Fibroblast of upper back skin (primary cell): ENCODE measurements around the gene TM4SF18.
"Not testable (repeated sequence)": the region's sequence is repeated elsewhere in the genome, so short reads cannot be mapped to it uniquely, and the experiment has no call there.

Experiments used
- DNase-seq: peaks from one replicate; pipeline ENCODE4 v3.0.0-alpha.2; 2013

The TM4SF18 gene

GRCh38 chr3:149368201-149368673 is 34.8 kb upstream of the TM4SF18 start:
- DNase-seq: no peak

GRCh38 chr3:149366941-149367840 is 33.8 kb upstream of the TM4SF18 start:
- peak; percentile 46 for DNase-seq

GRCh38 chr3:149366031-149366430 is 32.6 kb upstream of the TM4SF18 start:
- no peak for DNase-seq

- no peak for DNase-seq
Observed at GRCh38 chr3:149364624-149365023, 31.2 kb upstream of the TM4SF18 start.

GRCh38 chr3:149363053-149363452 is 29.6 kb upstream of the TM4SF18 start:
- DNase-seq: peak; percentile 45

GRCh38 chr3:149362366-149362765 is 28.9 kb upstream of the TM4SF18 start:
- DNase-seq: no peak

- no peak for DNase-seq
Observed at GRCh38 chr3:149356630-149357029, 23.2 kb upstream of the TM4SF18 start.

GRCh38 chr3:149356044-149356592 is 22.7 kb upstream of the TM4SF18 start:
- no peak for DNase-seq

- DNase-seq: no peak
Observed at GRCh38 chr3:149353581-149354184, 20.2 kb upstream of the TM4SF18 start.

GRCh38 chr3:149352556-149352955 is 19.1 kb upstream of the TM4SF18 start:
- peak; percentile 59 for DNase-seq

GRCh38 chr3:149343951-149344350 is 10.5 kb upstream of the TM4SF18 start:
- no peak for DNase-seq

- peak; percentile 78 for DNase-seq
Observed at GRCh38 chr3:149342413-149343380, 9.3 kb upstream of the TM4SF18 start.

GRCh38 chr3:149340310-149340933 is 7.0 kb upstream of the TM4SF18 start:
- DNase-seq: peak; percentile 33

GRCh38 chr3:149339931-149340309 is 6.5 kb upstream of the TM4SF18 start:
- DNase-seq: peak; percentile 99

GRCh38 chr3:149337486-149337885 is 4.0 kb upstream of the TM4SF18 start:
- DNase-seq: not testable (repeated sequence)

- no peak for DNase-seq
Observed at GRCh38 chr3:149336925-149337324, 3.5 kb upstream of the TM4SF18 start.

- peak; percentile 19 for DNase-seq
Observed at GRCh38 chr3:149332771-149333170, 665 bp downstream of the TM4SF18 start.

GRCh38 chr3:149332227-149332765 is 1.1 kb downstream of the TM4SF18 start:
- DNase-seq: no peak

GRCh38 chr3:149331396-149331795 is 2.0 kb downstream of the TM4SF18 start:
- no peak for DNase-seq

GRCh38 chr3:149330609-149331331 is 2.7 kb downstream of the TM4SF18 start:
- DNase-seq: peak; percentile 51

GRCh38 chr3:149327156-149327555 is 6.3 kb downstream of the TM4SF18 start:
- no peak for DNase-seq
